HAP-1 (cell line): ENCODE results near the gene LMX1A.

Source experiments
- DNase-seq, 2 experiments: peaks; one replicate each; pipeline ENCODE4 v3.0.0-alpha.2; 2016 to 2020; ENCODE audit warnings: low spot score in 2 of 2
- H3K27me3 ChIP-seq: fragments of 250-450 bp; sonication (Bioruptor Pico); 2 replicates; pipeline ENCODE4 v1.5.1; 2020; ENCODE audit warnings: low read depth, mild to moderate bottlenecking, moderate library complexity
- H3K36me3 ChIP-seq: fragments of 250-450 bp; sonication (Bioruptor Pico); replicated peaks from 2 replicates; pipeline ENCODE4 v1.5.1; 2020; ENCODE audit warnings: mild to moderate bottlenecking
- H3K4me1 ChIP-seq: fragments of 250-450 bp; sonication (Bioruptor Pico); 2 replicates; pipeline ENCODE4 v1.5.1; 2020; ENCODE audit warnings: mild to moderate bottlenecking
- H3K4me3 ChIP-seq: fragments of 250-450 bp; sonication (Bioruptor Pico); 2 replicates; pipeline ENCODE4 v1.5.1; 2020; ENCODE audit warnings: mild to moderate bottlenecking, moderate library complexity
- H3K9me3 ChIP-seq: fragments of 250-450 bp; sonication (Bioruptor Pico); 2 replicates; pipeline ENCODE4 v1.5.1; 2020; ENCODE audit warnings: mild to moderate bottlenecking, moderate library complexity
- in situ Hi-C: fragments of 300-500 bp; cut with MboI; formaldehyde crosslinking; loops from 3 replicates; pipeline ENCODE4 v1.14.3; 2020; ENCODE audit warnings: low sequenced_read_pairs, inconsistent platforms, mixed read lengths

The LMX1A gene

GRCh38 chr1:165152727-165153126 lies 203.8 kb downstream of the LMX1A start:
- Histone ChIP-seq H3K9me3 (no peaks in the 10 kb centered on the region), H3K4me1 (no peaks in the 10 kb centered on the region), H3K36me3 (no peaks in the 10 kb centered on the region), H3K27me3 (0 out of 2 replicates have a peak, but pooled peaks cover 5% of the 10 kb centered on the region), H3K4me3 (no peak overlapping the region)
- in situ Hi-C loops: no loop called here
- DNase-seq: peak; percentile 34

GRCh38 chr1:165152109-165152508 lies 204.4 kb downstream of the LMX1A start:
- in situ Hi-C loops: no loop called here
- H3K27me3 ChIP-seq: 0 out of 2 replicates have a peak, but pooled peaks cover 5% of the 10 kb centered on the region
- H3K4me1 ChIP-seq: no peaks in the 10 kb centered on the region
- H3K36me3 ChIP-seq: no peaks in the 10 kb centered on the region
- DNase-seq: no peak
- no peak overlapping the region for H3K4me3 ChIP-seq
- no peaks in the 10 kb centered on the region for H3K9me3 ChIP-seq
